GM19099 (cell line): ENCODE results near the gene CLEC17A.
A peak's percentile ranks its signal among the peaks of the same experiment; 100 is the strongest.

ENCODE experiments used
- POLR2A ChIP-seq: IDR thresholded peaks from 3 replicates; pipeline ENCODE4 v1.6.1; 2011; ENCODE audit warnings: low read depth; ENCODE audit not compliant: insufficient read length; ENCODE audit errors: extremely low read depth

The CLEC17A gene

DNA sequence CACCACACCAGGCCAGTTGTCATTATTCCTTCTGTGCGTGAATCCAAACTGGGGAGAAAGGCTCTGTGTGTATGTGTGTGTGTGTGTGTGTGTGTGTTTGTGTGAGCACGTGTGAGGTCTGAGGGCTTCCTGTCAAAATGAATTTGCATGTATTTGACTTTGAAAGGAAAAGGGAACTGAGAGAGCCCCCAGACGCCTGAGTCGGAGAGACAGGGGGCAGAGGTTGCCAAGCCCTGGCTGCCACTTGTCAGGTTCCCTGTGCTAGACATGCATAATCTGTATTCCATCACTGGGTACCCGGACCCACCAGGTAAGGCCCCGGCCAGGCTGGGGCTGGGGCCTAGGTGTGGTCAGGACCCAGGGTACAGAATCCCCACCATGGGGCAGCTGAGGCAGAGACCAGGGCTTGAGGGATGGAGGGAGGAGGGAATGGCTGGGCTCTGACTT is at the start of gene CLEC17A:
CLEC17A (plus strand) TSS at position 191 of the 447 bp plus-strand sequence; CDS start at position 268, 77 bp downstream.
- TF ChIP-seq POLR2A: peak; percentile 96

DNA sequence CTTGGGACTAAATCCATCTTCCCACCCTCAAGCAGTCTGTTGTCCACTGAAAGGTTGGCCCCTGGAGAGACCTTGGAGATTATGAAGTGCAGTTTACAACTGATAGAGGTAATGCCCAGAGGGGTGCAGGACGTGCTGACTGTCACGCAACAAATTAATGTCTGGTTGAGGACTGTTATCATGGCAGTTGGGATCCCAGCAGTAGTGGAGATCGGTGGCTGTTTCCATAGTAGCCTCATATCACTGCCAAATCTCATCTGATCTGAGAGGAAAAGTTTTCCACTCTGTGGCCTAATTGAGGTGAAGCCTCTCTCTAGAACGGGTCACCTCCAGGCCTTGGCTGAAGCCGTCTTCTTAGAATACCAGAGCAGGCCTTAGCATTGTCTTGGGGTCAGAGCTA is 49.4 kb upstream of the CLEC17A start:
- TF ChIP-seq POLR2A: no peak

- TF ChIP-seq POLR2A: no peak
These were observed 45.8 kb upstream of the CLEC17A start for GRCh38 chr19:14536926-14537692.

- no peak for TF ChIP-seq POLR2A
These were observed 42.0 kb upstream of the CLEC17A start for GRCh38 chr19:14540741-14541525.

DNA sequence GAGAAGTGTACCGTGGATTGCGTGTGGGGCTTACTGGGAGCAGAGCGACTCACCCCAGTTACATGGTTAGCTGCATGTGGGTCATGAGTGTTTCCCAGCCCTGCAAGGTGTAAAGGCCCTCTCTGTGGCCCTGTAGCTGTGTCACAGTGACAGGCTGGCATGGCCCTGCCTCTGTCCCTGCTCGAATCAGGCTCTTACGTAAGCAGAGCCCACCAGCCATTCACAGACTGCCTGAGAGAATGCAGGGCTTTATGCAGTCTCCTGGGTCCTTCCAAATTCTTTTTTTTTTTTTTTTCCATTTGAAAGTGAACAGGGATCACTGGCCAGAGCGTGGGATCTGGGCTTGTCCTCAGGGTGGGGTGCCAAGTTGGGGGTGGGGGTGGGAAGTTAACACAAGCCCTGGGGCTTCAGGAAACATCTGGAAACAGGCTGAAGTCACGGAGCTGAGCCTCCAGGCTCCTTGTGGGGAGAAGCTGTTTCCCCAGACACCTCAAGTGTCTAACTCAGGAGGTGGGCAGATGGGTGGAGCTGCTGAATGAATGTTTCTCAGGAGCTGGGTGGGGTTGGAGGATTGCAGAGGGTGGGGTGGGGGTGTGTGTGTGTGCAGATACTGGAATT is 40.1 kb upstream of the CLEC17A start:
- TF ChIP-seq POLR2A: no peak

DNA sequence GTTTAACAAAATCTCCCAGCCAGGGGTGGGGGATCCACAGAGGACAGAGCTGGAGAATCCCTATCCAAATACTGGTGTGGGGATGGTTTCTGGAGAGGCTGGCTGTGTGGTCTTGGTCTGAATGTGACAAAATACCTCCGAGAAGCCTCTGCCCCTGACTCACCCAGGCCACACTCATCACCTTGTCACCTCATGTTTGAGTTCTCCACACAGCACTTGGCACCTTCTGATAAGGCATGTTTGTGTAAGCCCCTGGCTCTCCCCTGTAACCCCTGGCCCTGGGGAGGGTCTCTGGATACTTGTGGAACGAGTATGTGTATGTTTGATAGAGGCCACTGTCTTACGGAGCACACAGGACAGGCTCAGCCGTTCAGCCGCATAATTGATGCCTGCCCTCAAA is 38.8 kb upstream of the CLEC17A start:
- no peak for TF ChIP-seq POLR2A

DNA sequence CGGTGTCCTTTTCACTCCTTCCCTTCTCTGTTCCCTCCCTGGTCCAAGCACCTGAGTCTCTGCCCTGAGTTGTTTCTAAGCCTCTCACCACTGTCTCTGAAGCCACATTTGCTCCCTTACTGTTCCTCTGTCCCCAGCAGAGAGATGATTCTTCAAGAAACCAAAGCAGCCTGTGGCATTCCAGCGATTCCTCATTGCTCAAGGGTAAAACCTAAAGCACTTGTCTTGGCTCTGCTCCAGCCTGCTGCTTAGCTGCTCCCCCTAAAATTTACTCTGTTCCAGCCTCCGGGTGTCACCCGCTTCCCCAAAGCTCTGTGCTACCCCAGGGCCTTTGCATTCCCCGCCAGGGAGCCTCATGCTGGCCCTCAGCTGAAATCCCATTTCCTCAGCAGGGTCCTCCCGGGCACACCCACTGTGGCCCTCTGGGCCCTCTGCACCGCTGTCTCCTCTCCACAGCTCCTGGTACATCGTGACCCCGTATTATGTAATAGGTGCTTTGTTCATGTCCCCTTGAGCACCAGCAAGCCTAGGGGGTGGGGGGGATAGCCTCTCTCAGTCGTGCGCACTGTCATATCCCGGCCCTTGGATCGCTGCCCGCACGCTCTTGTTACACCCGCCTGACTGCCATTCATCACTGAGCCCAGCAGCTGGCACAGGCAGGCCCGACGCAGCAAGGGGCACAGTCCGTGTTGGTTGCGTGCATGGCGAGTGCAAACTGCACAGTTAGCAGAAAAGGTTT is 37.7 kb upstream of the CLEC17A start:
- TF ChIP-seq POLR2A: no peak

- no peak for TF ChIP-seq POLR2A
These were observed 37.2 kb upstream of the CLEC17A start for GRCh38 chr19:14545716-14546082.

- TF ChIP-seq POLR2A: no peak
These were observed 32.6 kb upstream of the CLEC17A start for GRCh38 chr19:14550201-14550754.

DNA sequence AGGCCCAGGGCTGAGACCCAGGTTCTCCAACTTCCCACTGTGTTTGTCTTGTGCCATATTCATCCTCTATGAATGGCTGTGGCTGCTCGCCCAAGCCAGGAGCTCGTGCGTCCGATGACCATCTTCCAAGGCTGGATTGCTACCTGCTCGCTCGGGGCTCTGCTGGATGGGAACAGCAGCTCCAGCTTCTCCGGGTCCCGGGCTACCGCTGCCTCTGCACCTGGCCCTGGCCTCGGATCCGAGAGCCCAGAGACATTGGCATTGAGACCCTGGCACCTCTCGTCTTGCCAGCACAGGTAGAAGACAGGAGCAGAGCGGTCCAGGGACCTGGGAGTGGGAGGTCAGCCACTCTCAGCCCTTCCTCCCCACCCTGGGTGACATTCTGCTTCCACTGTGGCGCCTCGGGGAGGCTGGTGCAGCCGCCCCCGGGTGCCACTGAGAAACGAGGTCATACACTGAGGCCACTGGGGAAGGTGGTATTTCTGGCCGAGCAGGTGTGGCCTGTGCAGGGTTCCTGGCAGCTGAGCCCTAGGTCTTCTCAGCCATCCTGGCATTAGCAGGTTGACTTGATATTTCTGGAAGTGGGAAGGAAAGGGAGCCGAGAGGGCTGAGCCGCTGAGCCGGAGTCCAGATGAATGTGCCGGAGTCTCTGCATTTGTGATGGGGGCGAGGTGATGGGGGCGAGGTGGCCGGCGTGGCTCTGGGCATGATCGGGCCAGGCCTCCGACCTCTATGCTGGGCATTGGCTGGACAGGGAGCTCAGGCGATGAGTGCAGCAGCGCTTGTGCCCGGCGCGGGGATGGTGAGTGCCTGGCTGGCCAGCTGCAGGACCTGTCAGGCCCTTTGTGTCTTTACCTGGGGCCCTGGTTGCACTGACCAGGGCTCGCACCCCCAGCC is 29.6 kb upstream of the CLEC17A start:
- no peak for TF ChIP-seq POLR2A

DNA sequence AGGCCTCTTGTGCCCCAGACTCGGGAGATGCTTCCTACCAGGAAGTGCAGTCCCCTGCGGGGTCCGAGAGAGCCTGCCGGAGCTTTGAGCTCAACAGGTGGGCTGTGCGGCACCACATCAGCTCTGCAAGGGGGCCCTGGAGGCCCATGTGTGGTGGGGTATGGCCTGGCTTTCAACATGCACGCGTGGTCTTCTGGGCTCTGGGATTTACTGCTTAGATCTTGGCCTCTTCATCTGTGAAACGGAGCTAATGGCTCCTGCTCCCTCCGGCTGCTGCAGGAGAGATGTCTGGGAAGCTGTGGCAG is 29.0 kb upstream of the CLEC17A start:
- no peak for TF ChIP-seq POLR2A

- no peak for TF ChIP-seq POLR2A
These were observed 28.5 kb upstream of the CLEC17A start for GRCh38 chr19:14554382-14554812.

DNA sequence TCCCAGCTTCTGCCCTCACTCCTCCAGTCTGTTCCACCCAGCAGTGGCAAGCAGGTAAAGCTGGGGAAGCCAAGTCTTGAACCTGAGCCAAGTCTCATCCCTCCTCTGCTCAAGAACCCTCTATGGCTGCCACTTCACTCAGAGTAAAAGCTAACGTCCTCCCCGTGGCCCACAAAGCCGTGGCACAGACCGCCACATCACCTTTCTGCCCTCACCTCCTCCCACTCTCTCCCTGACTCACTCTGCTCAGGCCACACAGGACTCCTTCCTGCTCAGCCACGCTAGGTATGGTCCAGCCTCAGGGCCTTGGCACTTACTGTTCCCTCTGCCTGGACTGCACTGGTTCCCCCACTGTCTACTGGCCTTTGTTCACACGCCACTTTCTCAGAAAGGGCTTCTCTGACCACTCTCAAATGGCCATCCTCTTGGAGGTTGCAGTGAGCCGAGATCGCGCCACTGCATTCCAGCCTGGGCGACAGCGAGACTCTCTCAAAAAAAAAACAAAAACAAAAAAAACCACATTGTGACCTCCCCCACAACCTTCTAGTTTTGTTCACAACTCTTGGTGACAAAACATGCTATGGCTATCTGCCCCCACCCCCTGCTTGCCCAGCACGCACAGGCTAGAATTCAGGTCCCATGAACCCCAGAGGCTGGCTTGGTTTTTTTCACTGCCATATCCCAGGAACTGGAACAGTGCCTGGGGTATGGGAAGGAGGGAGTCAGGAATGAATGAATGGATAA is 26.8 kb upstream of the CLEC17A start:
- TF ChIP-seq POLR2A: no peak
